GM11168 (cell line): ENCODE measurements around the gene AKR1C1.
"Not testable (repeated sequence)": the region's sequence is repeated elsewhere in the genome, so short reads cannot be mapped to it uniquely, and the experiment has no call there.

Experiments
- in situ Hi-C: fragments of 300-500 bp; cut with MboI; formaldehyde crosslinking; loops from one replicate; pipeline ENCODE4 v1.12.0; 2022; ENCODE audit warnings: low sequenced_read_pairs; ENCODE audit not compliant: unreplicated experiment

AKR1C1 gene

GRCh38 chr10:4981722-4982471, 18.7 kb downstream of the AKR1C1 start:
- in situ Hi-C loops = no loop called here

GRCh38 chr10:4982764-4983226, 19.6 kb downstream of the AKR1C1 start:
- in situ Hi-C loops = no loop called here

GRCh38 chr10:4983615-4984216, 20.5 kb downstream of the AKR1C1 start:
- in situ Hi-C loops = no loop called here

GRCh38 chr10:4984223-4984622, 21.0 kb downstream of the AKR1C1 start:
- in situ Hi-C loops = no loop called here

GRCh38 chr10:4984971-4985594, 21.9 kb downstream of the AKR1C1 start:
- in situ Hi-C loops = no loop called here

GRCh38 chr10:4988000-4988641, 24.9 kb downstream of the AKR1C1 start:
- in situ Hi-C loops = not testable (repeated sequence)

GRCh38 chr10:4990217-4990616, 27.0 kb downstream of the AKR1C1 start:
- in situ Hi-C loops = no loop called here

GRCh38 chr10:4991463-4991862, 28.2 kb downstream of the AKR1C1 start:
- in situ Hi-C loops = not testable (repeated sequence)

GRCh38 chr10:4992564-4992963, 29.3 kb downstream of the AKR1C1 start:
- in situ Hi-C loops = not testable (repeated sequence)

GRCh38 chr10:4994260-4994659, 31.0 kb downstream of the AKR1C1 start:
- in situ Hi-C loops = not testable (repeated sequence)

- in situ Hi-C loops = no loop called here
These were observed 35.5 kb downstream of the AKR1C1 start for GRCh38 chr10:4998671-4999070.

- in situ Hi-C loops = no loop called here
These were observed 39.0 kb downstream of the AKR1C1 start for GRCh38 chr10:5002013-5002727.

- in situ Hi-C loops = not testable (repeated sequence)
These were observed 40.2 kb downstream of the AKR1C1 start, which contains the start of gene AKR1C2 for GRCh38 chr10:5003127-5004029. AKR1C2 (minus strand) TSS chr10:5003857; CDS start chr10:5003835, 22 bp downstream.

- in situ Hi-C loops = not testable (repeated sequence)
These were observed 40.8 kb downstream of the AKR1C1 start for GRCh38 chr10:5004030-5004385.

- in situ Hi-C loops = not testable (repeated sequence)
These were observed 41.3 kb downstream of the AKR1C1 start for GRCh38 chr10:5004501-5004900.

- in situ Hi-C loops = loop anchor here (5.0 kb wide), 1 partner anchor 52 kb away; no protein-coding TSS in a partner anchor
These were observed 45.8 kb downstream of the AKR1C1 start for GRCh38 chr10:5008857-5009548.

- in situ Hi-C loops = not testable (repeated sequence)
These were observed 46.8 kb downstream of the AKR1C1 start for GRCh38 chr10:5010043-5010442.

- in situ Hi-C loops = not testable (repeated sequence)
These were observed 48.2 kb downstream of the AKR1C1 start for GRCh38 chr10:5011392-5011791.

GRCh38 chr10:5012595-5012994, 49.4 kb downstream of the AKR1C1 start:
- in situ Hi-C loops = no loop called here
